Measurements from ENCODE around the gene SORBS1.

DNA sequence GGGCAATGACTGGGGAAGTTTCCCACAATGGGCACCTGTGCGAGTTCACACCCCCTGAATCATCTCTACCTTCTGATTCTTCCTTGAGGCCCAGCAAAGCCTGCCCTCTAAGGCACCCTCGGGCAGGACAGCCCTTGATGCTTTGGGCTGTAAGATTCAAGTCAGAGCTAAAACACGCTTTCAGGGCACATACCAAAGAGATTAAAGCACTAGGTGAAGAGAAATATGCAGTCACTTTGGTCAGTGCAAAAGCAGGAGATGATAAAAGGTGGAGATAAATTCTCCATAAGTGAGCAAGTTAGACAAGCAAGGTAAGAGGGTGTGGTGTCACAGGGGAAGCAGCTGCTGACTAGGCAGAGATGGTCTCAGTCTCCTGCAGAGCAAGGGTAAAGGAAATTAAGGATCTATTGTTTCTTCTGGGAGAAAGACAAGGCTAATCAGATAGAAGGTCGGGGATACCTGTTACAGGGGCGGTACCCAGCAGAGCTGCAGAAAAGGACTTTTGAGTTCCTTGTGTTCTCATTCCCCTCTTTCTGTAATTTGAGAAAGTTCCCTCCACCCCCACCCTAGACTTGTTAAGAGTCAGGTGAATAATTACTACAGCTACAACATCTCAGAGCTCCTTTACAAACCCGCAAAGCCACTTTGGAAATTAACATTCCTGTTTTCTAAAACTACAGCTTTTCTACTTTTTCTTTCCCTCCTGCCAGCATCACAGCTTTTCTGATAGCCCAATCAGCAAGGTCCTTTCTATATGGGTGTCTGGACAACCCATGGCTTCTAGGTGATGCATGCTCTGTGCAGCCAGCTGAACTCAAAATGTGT lies 296.7 kb downstream of the SORBS1 start:
- TF ChIP-seq, protein P1, sequence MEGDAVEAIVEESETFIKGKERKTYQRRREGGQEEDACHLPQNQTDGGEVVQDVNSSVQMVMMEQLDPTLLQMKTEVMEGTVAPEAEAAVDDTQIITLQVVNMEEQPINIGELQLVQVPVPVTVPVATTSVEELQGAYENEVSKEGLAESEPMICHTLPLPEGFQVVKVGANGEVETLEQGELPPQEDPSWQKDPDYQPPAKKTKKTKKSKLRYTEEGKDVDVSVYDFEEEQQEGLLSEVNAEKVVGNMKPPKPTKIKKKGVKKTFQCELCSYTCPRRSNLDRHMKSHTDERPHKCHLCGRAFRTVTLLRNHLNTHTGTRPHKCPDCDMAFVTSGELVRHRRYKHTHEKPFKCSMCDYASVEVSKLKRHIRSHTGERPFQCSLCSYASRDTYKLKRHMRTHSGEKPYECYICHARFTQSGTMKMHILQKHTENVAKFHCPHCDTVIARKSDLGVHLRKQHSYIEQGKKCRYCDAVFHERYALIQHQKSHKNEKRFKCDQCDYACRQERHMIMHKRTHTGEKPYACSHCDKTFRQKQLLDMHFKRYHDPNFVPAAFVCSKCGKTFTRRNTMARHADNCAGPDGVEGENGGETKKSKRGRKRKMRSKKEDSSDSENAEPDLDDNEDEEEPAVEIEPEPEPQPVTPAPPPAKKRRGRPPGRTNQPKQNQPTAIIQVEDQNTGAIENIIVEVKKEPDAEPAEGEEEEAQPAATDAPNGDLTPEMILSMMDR (IDR thresholded peaks at IDR 0.05), result no peak
- TF ChIP-seq POLR2AphosphoS5 (IDR thresholded peaks at IDR 0.05; ENCODE audit: insufficient read depth in 1 of 2, low read depth in 1 of 2) (no peak), POLR2A (IDR thresholded peaks at IDR 0.05) (no peak)
